LNCaP clone FGC (cell line): ENCODE measurements around the gene TIMM8A.

Experiments used
- DNase-seq: peaks from one replicate; pipeline ENCODE4 v3.0.0-alpha.2; 2011; ENCODE audit warnings: low read depth
- H3K4me3 ChIP-seq: 2 replicates; pipeline ENCODE4 v1.5.1; 2011; ENCODE audit warnings: mild to moderate bottlenecking, low read depth, low read length, control low read depth
- TF ChIP-seq, protein P1 (sequence below): IDR thresholded peaks from 2 replicates; pipeline ENCODE4 v1.5.1; 2012; ENCODE audit warnings: mild to moderate bottlenecking; ENCODE audit not compliant: control insufficient read depth, insufficient read depth; ENCODE audit errors: extremely low read depth

Gene TIMM8A

DNA sequence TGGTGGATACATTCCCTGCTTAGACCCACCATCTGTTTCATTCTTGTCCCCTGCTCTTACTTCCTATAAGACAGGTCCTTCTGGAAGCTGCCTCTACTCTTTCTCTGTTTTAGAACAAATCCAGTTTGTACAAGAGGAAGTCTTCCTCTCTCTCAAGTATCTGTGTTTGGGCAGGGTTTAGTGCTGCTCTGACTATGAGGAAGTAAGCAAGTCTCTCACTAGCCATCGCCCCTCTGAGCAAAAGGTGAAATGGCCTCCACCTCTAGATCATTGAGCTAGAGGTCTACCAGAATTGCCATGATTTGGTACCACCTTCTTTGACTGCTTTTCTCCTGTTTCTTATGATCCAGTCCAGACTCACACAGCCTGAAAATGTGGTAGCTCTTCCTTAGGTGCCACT lies 29.0 kb upstream of the TIMM8A start:
- no peak overlapping the region for H3K4me3 ChIP-seq
- TF ChIP-seq, protein P1, sequence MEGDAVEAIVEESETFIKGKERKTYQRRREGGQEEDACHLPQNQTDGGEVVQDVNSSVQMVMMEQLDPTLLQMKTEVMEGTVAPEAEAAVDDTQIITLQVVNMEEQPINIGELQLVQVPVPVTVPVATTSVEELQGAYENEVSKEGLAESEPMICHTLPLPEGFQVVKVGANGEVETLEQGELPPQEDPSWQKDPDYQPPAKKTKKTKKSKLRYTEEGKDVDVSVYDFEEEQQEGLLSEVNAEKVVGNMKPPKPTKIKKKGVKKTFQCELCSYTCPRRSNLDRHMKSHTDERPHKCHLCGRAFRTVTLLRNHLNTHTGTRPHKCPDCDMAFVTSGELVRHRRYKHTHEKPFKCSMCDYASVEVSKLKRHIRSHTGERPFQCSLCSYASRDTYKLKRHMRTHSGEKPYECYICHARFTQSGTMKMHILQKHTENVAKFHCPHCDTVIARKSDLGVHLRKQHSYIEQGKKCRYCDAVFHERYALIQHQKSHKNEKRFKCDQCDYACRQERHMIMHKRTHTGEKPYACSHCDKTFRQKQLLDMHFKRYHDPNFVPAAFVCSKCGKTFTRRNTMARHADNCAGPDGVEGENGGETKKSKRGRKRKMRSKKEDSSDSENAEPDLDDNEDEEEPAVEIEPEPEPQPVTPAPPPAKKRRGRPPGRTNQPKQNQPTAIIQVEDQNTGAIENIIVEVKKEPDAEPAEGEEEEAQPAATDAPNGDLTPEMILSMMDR: no peak
- DNase-seq: no peak

DNA sequence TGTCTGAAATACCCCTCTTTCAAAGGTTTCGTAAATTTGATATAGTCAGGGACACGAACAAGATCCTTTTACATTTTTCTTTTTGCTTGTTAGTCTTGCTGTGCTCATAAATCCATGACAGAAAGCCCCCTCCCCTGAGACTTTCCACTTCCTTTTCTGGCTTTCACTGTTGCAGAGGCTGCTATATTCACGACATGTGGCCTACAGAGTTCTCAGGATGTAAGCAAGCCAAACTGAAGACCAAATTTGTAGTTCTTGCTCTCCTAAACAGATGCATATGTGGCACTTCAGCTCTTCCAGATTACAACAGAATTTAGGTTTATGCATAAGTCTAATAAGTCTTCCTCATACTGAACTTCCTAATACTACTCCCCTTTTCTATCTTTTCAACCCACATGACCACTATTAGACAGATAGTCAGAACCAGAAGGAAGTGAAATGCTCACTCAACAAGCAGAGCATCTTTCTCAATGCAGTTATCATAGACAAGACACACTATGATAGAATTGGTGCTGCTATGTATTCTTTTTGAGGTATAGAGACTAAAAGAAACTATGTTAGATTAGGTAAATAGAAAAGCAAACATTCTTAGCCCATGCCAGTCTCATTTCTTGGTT lies 22.5 kb upstream of the TIMM8A start:
- TF ChIP-seq, protein P1: no peak
- H3K4me3 ChIP-seq: no peak overlapping the region
- no peak for DNase-seq

DNA sequence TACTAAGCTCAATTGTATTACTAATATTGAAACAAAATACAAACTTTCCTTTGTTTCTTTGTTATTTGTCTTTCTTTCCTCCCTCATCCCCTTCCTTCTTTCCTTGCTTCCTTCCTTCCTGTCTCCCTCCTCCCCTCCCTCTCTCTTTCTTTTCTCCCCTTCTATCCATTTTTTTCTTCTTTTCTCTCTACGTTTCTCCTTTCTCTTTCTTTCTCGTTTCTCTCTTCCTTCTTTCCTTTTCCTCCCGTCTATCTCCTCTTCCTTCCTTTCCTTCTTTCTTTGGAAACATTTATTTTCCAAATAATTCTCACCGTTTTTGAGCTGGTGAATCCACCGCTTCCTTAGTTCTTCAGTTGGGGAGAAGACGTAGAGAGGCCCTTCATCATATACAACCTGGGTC lies 21.1 kb upstream of the TIMM8A start:
- no peak for DNase-seq
- H3K4me3 ChIP-seq: no peak overlapping the region
- TF ChIP-seq, protein P1: no peak

DNA sequence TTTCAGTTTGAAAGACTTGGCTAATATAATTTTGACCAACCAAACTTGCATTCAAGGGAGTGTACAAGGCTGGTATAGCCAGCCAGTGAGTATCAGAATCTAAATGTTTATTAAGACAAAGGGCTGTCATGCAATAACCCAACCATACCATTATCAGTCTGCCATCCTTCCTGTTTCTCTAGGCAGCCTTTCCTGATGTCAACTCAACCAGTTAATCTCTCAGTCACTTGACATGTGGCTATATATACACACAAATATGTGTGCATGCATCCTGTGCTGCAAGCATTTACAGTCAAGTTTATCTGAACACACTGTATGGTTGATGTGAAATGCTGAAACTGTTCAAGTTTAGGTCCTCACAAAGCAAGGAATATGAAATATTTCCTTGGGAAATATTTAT lies 20.3 kb upstream of the TIMM8A start:
- DNase-seq: no peak
- TF ChIP-seq, protein P1: no peak
- H3K4me3 ChIP-seq: no peak overlapping the region

DNA sequence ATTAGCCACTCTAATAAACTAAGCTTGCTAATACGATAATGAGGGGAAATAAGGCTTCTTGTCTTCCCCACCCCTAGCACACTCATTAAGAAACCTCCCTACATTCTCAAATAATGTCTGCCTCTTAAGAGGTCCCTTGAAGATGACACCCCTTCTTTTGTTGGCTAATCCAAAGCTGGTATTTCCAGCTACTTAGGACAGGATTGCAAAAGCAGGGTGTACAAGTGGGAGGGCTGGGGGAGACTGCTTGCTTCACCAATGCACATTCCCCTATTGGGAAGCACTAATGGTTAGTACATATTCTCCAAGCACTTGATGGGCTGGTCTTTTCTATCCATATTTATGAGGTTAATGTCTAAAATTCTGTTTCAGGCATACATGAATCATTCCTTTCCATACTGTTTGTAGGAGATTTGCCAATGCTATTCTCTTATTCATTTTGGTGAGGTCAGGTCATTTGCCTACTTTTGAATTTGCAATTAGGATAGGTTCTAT lies 16.8 kb upstream of the TIMM8A start:
- DNase-seq: no peak
- TF ChIP-seq, protein P1: no peak
- H3K4me3 ChIP-seq: no peak overlapping the region

DNA sequence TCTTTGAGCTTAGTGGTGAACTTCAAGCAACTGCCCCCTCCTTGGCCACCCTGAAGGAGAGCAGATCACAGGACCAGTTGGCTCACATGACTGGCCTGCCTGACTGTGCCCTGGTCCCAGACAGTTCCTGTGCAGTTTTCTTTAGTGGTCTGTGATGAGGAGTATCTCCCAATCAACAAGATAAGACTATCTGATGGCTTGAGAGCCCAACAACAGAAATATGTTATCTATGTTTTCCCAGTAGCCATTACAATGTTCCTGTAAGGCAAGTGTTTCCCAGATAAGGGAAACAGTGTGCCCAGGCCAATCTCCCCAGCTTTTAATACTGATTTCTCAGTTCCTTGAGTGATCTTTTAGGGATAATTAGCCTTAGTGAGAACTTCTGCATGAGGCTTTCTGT lies 14.2 kb upstream of the TIMM8A start:
- TF ChIP-seq, protein P1: no peak
- no peak overlapping the region for H3K4me3 ChIP-seq
- no peak for DNase-seq

DNA sequence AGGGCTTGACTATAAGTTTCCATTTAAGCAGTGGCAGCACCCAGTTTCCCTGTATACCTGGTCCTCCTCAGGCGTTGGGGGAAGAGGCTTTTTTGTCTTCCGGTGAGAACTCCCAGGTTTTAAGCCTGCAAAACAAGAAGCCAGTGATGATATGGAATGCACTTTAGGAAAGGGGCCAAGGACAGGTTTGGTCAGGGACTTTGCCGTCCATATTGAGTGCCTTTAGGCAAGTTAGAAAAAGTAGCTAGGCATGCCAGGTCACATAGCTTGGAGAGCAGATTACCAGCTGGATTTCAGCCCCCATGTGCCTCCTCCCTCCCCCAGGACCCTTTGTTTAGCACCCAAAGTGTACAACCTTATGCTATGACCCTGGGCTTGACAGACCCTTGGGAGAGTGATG lies 13.6 kb upstream of the TIMM8A start:
- no peak for DNase-seq
- TF ChIP-seq, protein P1: no peak
- no peak overlapping the region for H3K4me3 ChIP-seq
